Neuronal stem cell (in vitro differentiated cells): Measurements from ENCODE around the gene BRPF3.

Experiments used
- DNase-seq: peaks from one replicate; pipeline ENCODE4 v3.0.0-alpha.2; 2013; ENCODE audit warnings: low spot score
- H2AFZ ChIP-seq: one replicate; pipeline ENCODE4 v1.6.1; 2013; ENCODE audit warnings: mild to moderate bottlenecking, low read length, inconsistent platforms
- H2AK5ac ChIP-seq: 2 replicates; pipeline ENCODE4 v1.6.1; 2013; ENCODE audit warnings: low read depth, mild to moderate bottlenecking, inconsistent platforms, low read length, moderate library complexity, mixed read lengths
- H2BK120ac ChIP-seq: 2 replicates; pipeline ENCODE4 v1.6.1; 2013; ENCODE audit warnings: low read depth, mild to moderate bottlenecking, inconsistent platforms, low read length, moderate library complexity, mixed read lengths
- H2BK12ac ChIP-seq: one replicate; pipeline ENCODE4 v1.6.1; 2013; ENCODE audit warnings: low read length, inconsistent platforms
- H2BK15ac ChIP-seq: 2 replicates; pipeline ENCODE4 v1.6.1; 2013; ENCODE audit warnings: mild to moderate bottlenecking, low read length, inconsistent platforms, mixed read lengths
- H2BK5ac ChIP-seq: one replicate; pipeline ENCODE4 v1.6.1; 2013; ENCODE audit warnings: inconsistent platforms, mild to moderate bottlenecking, low read length, moderate library complexity
- H3K14ac ChIP-seq: one replicate; pipeline ENCODE4 v1.6.1; 2013; ENCODE audit warnings: low read length, inconsistent platforms
- H3K18ac ChIP-seq: 2 replicates; pipeline ENCODE4 v1.6.1; 2013; ENCODE audit warnings: low read length, inconsistent platforms
- H3K23ac ChIP-seq: 2 replicates; pipeline ENCODE4 v1.6.1; 2013; ENCODE audit warnings: low read depth, mild to moderate bottlenecking, mixed read lengths, low read length, inconsistent platforms; ENCODE audit not compliant: poor library complexity
- H3K27ac ChIP-seq: replicated peaks from 3 replicates; pipeline ENCODE4 v1.5.1; 2013; ENCODE audit warnings: low read length, inconsistent platforms
- H3K27me3 ChIP-seq, 3 experiments: 2 replicates each; pipeline ENCODE4 v1.6.1; 2013; ENCODE audit warnings: low read length in 3 of 3, mild to moderate bottlenecking in 2 of 3, inconsistent platforms in 1 of 3, low read depth in 1 of 3, mixed read lengths in 1 of 3, moderate library complexity in 1 of 3; ENCODE audit not compliant: control insufficient read depth in 3 of 3, insufficient read depth in 3 of 3
- H3K36me3 ChIP-seq, 2 donors: replicated peaks in 1 of 2; 2 replicates each; pipeline ENCODE4 v1.6.1; 2013; ENCODE audit warnings: low read length in 2 of 2; ENCODE audit not compliant: control insufficient read depth in 2 of 2, insufficient read depth in 2 of 2
- H3K4ac ChIP-seq: 2 replicates; pipeline ENCODE4 v1.6.1; 2013; ENCODE audit warnings: inconsistent platforms, mild to moderate bottlenecking, low read length, moderate library complexity
- H3K4me1 ChIP-seq, 2 donors: 1 replicate in 1 of 2; 2 replicates in 1 of 2; pipeline ENCODE4 v1.6.1; 2013; ENCODE audit warnings: low read length in 2 of 2, low read depth in 1 of 2; ENCODE audit not compliant: control insufficient read depth in 2 of 2, insufficient read depth in 1 of 2
- H3K4me2 ChIP-seq: one replicate; pipeline ENCODE4 v1.6.1; 2013; ENCODE audit warnings: mild to moderate bottlenecking, low read length, inconsistent platforms; ENCODE audit not compliant: insufficient read depth, poor library complexity, severe bottlenecking
- H3K4me3 ChIP-seq, 2 donors: 2 replicates each; pipeline ENCODE4 v1.5.1; 2013; ENCODE audit warnings: low read length in 2 of 2, mild to moderate bottlenecking in 2 of 2, inconsistent platforms in 1 of 2, moderate library complexity in 1 of 2
- H3K79me1 ChIP-seq: one replicate; pipeline ENCODE4 v1.6.1; 2013; ENCODE audit warnings: low read depth, mild to moderate bottlenecking, inconsistent platforms, low read length, moderate library complexity
- H3K9ac ChIP-seq: one replicate; pipeline ENCODE4 v1.6.1; 2013; ENCODE audit warnings: mild to moderate bottlenecking, low read depth, low read length, inconsistent platforms; ENCODE audit not compliant: poor library complexity
- H3K9me3 ChIP-seq, 2 donors: replicated peaks in 1 of 2; 2 replicates each; pipeline versions ENCODE3 to v1.6.1; 2013; ENCODE audit warnings: low read length in 2 of 2, mild to moderate bottlenecking in 2 of 2, inconsistent platforms in 1 of 2, low read depth in 1 of 2, mixed read lengths in 1 of 2, moderate library complexity in 1 of 2; ENCODE audit not compliant: control insufficient read depth in 2 of 2, insufficient read depth in 1 of 2
- H4K8ac ChIP-seq: one replicate; pipeline ENCODE4 v1.6.1; 2013; ENCODE audit warnings: low read depth, mild to moderate bottlenecking, inconsistent platforms, low read length, moderate library complexity
- H4K91ac ChIP-seq: one replicate; pipeline ENCODE4 v1.6.1; 2013; ENCODE audit warnings: low read length, low read depth, mild to moderate bottlenecking, inconsistent platforms; ENCODE audit not compliant: poor library complexity
- WGBS, 2 donors: extraction: QIAGEN DNeasy Blood & Tissue Kit; methylation state at CpG; one replicate each; pipeline ENCODE4 v1.1.7; 2013; ENCODE audit warnings: missing lambda C conversion rate in 2 of 2, mixed read lengths in 1 of 2; ENCODE audit not compliant: insufficient read length in 2 of 2, insufficient replicate concordance in 1 of 2; ENCODE audit errors: extremely low coverage in 2 of 2; 5-methylcytosine and 5-hydroxymethylcytosine counted together

The BRPF3 gene

GRCh38 chr6:36242161-36242560, 45.6 kb downstream of the BRPF3 start:
- no peak overlapping the region for H3K14ac ChIP-seq
- no peak overlapping the region for H4K8ac ChIP-seq
- no peak overlapping the region for H2AK5ac ChIP-seq
- no peak overlapping the region for H2BK15ac ChIP-seq
- no peak overlapping the region for H3K27ac ChIP-seq
- H3K4me3 ChIP-seq, result no peak overlapping the region
- H4K91ac ChIP-seq, result no peak overlapping the region
- no peaks in the 10 kb centered on the region for H3K36me3 ChIP-seq
- H3K18ac ChIP-seq, result no peak overlapping the region
- no peak overlapping the region for H3K23ac ChIP-seq
- no peak overlapping the region for H2BK12ac ChIP-seq
- H3K27me3 ChIP-seq, result no peaks in the 10 kb centered on the region
- no peak overlapping the region for H3K4ac ChIP-seq
- H2BK120ac ChIP-seq, result no peak overlapping the region
- no peaks in the 10 kb centered on the region for H3K79me1 ChIP-seq
- H2BK5ac ChIP-seq, result no peak overlapping the region
- peak overlapping the region; percentile 81 for H2AFZ ChIP-seq
- no CpG with 5 or more reads among the region's 5 CpGs for WGBS, 2 donors
- H3K9me3 ChIP-seq, result peaks cover 0 to 2% of the 10 kb centered on the region in 2 donors
- H3K4me1 ChIP-seq, result peaks cover 15 to 23% of the 10 kb centered on the region in 2 donors
- H3K9ac ChIP-seq, result no peak overlapping the region
- DNase-seq, result no peak
- no peak overlapping the region for H3K4me2 ChIP-seq

- Histone ChIP-seq H3K27ac (no peak overlapping the region), H2BK12ac (no peak overlapping the region), H3K4ac (no peak overlapping the region), H2BK15ac (no peak overlapping the region), H2AFZ (no peak overlapping the region), H2BK5ac (no peak overlapping the region), H3K4me3 (no peak overlapping the region), H3K23ac (no peak overlapping the region), H4K91ac (no peak overlapping the region), H3K36me3 (no peaks in the 10 kb centered on the region), H2AK5ac (no peak overlapping the region), H3K9ac (no peak overlapping the region), H3K4me2 (no peak overlapping the region), H3K9me3 (peaks cover 0 to 2% of the 10 kb centered on the region in 2 donors), H3K4me1 (peaks cover 19 to 23% of the 10 kb centered on the region in 2 donors), H3K14ac (no peak overlapping the region), H3K18ac (no peak overlapping the region), H4K8ac (no peak overlapping the region), H3K27me3 (no peaks in the 10 kb centered on the region), H3K79me1 (no peaks in the 10 kb centered on the region), H2BK120ac (no peak overlapping the region)
- no peak for DNase-seq
- no CpG with 5 or more reads among the region's 4 CpGs for WGBS, 2 donors
These were observed 46.1 kb downstream of the BRPF3 start for GRCh38 chr6:36242626-36243025.

- Histone ChIP-seq H3K4ac (no peak overlapping the region), H2AFZ (no peak overlapping the region), H3K18ac (no peak overlapping the region), H3K9ac (no peak overlapping the region), H3K36me3 (no peaks in the 10 kb centered on the region), H2BK5ac (no peak overlapping the region), H3K27me3 (no peaks in the 10 kb centered on the region), H3K79me1 (no peaks in the 10 kb centered on the region), H3K4me3 (no peak overlapping the region), H3K27ac (no peak overlapping the region), H2BK15ac (no peak overlapping the region), H4K91ac (no peak overlapping the region), H2BK120ac (no peak overlapping the region), H3K9me3 (peaks cover 0 to 2% of the 10 kb centered on the region in 2 donors), H3K23ac (no peak overlapping the region), H2AK5ac (no peak overlapping the region), H2BK12ac (no peak overlapping the region), H3K4me1 (peaks cover 19 to 23% of the 10 kb centered on the region in 2 donors), H4K8ac (no peak overlapping the region), H3K14ac (no peak overlapping the region), H3K4me2 (no peak overlapping the region)
- DNase-seq, result no peak
- no CpG with 5 or more reads among the region's 3 CpGs for WGBS, 2 donors
These were observed 47.1 kb downstream of the BRPF3 start for GRCh38 chr6:36243562-36244212.

- Histone ChIP-seq H3K4me3 (no peak overlapping the region), H2BK12ac (no peak overlapping the region), H4K8ac (no peak overlapping the region), H3K79me1 (no peaks in the 10 kb centered on the region), H2AFZ (peak overlapping the region; percentile 41), H2AK5ac (no peak overlapping the region), H2BK5ac (no peak overlapping the region), H3K9me3 (no peaks in the 10 kb centered on the region), H3K36me3 (no peaks in the 10 kb centered on the region), H3K4me2 (no peak overlapping the region), H3K9ac (no peak overlapping the region), H3K27ac (peak overlapping the region; percentile 7), H3K14ac (no peak overlapping the region), H3K18ac (peak overlapping the region; percentile 78), H3K23ac (no peak overlapping the region), H3K4me1 (peaks cover 19 to 23% of the 10 kb centered on the region in 2 donors), H3K4ac (no peak overlapping the region), H4K91ac (no peak overlapping the region), H2BK120ac (no peak overlapping the region), H2BK15ac (no peak overlapping the region), H3K27me3 (no peaks in the 10 kb centered on the region)
- DNase-seq, result peak; percentile 29
- no CpG with 5 or more reads among the region's 8 CpGs for WGBS, 2 donors
These were observed 48.2 kb downstream of the BRPF3 start for GRCh38 chr6:36244641-36245280.
